HepG2 (cell line): ENCODE measurements around the gene SAPCD2. TPM values are rescaled to one million over a fixed set of nuclear protein-coding genes. Genes with fewer than 3 reads are reported as not detected.

Experiments
- ATAD3A ChIP-seq: sonication (generic); formaldehyde crosslinking; IDR thresholded peaks from 2 replicates; pipeline ENCODE4 v1.4.0; 2020; ENCODE audit warnings: missing genetic modification reagents
- BCL6 ChIP-seq: IDR thresholded peaks from 2 replicates; pipeline ENCODE4 v1.6.1; 2016; ENCODE audit warnings: missing genetic modification reagents, missing compliant biosample characterization
- CHCHD3 ChIP-seq: sonication (generic); formaldehyde crosslinking; IDR thresholded peaks from 2 replicates; pipeline ENCODE4 v1.8.0; 2022; ENCODE audit warnings: mild to moderate bottlenecking, missing genetic modification reagents, moderate library complexity
- HNRNPUL1 ChIP-seq: fragments of 200-400 bp; formaldehyde crosslinking; IDR thresholded peaks from 2 replicates; pipeline ENCODE4 v1.6.1; 2017; ENCODE audit warnings: low read depth, mild to moderate bottlenecking, low read length, moderate library complexity
- IKZF1 ChIP-seq: fragments of 450-650 bp; IDR thresholded peaks from 2 replicates; pipeline ENCODE4 v1.7.1; 2016
- JARID2 ChIP-seq: sonication (generic); formaldehyde crosslinking; IDR thresholded peaks from 2 replicates; pipeline ENCODE4 v1.8.1; 2023; ENCODE audit warnings: missing genetic modification reagents, inconsistent platforms; ENCODE audit not compliant: insufficient replicate concordance
- MIER3 ChIP-seq: IDR thresholded peaks from 2 replicates; pipeline ENCODE4 v1.6.1; 2016; ENCODE audit warnings: missing compliant biosample characterization, borderline replicate concordance
- RAD21 ChIP-seq: fragments of 450-650 bp; formaldehyde crosslinking; IDR thresholded peaks from 2 replicates; pipeline ENCODE4 v1.5.0; 2020; ENCODE audit warnings: mild to moderate bottlenecking
- RXRA ChIP-seq: sonication (generic); formaldehyde crosslinking; IDR thresholded peaks from 2 replicates; pipeline ENCODE4 v1.5.1; 2020; ENCODE audit warnings: missing genetic modification reagents
- TRIM24 ChIP-seq: sonication (generic); formaldehyde crosslinking; IDR thresholded peaks from 2 replicates; pipeline ENCODE4 v1.8.0; 2022; ENCODE audit warnings: mild to moderate bottlenecking, missing genetic modification reagents
- ZBTB42 ChIP-seq: sonication (generic); formaldehyde crosslinking; IDR thresholded peaks from 2 replicates; pipeline ENCODE4 v1.5.0; 2020; ENCODE audit warnings: mild to moderate bottlenecking, missing genetic modification reagents
- ZNF30 ChIP-seq: sonication (generic); formaldehyde crosslinking; IDR thresholded peaks from 2 replicates; pipeline ENCODE4 v1.5.0; 2020; ENCODE audit warnings: mild to moderate bottlenecking, missing genetic modification reagents
- ZNF496 ChIP-seq: sonication (generic); formaldehyde crosslinking; IDR thresholded peaks from 2 replicates; pipeline ENCODE4 v1.8.1; 2023; ENCODE audit warnings: mild to moderate bottlenecking, moderate library complexity, missing genetic modification reagents; ENCODE audit not compliant: insufficient replicate concordance
- ZNF550 ChIP-seq: sonication (generic); formaldehyde crosslinking; IDR thresholded peaks from 2 replicates; pipeline ENCODE4 v1.4.0; 2020; ENCODE audit warnings: mild to moderate bottlenecking, missing genetic modification reagents, borderline replicate concordance
- ZNF605 ChIP-seq: sonication (generic); formaldehyde crosslinking; IDR thresholded peaks from 2 replicates; pipeline ENCODE4 v1.8.0; 2022; ENCODE audit warnings: mild to moderate bottlenecking, missing genetic modification reagents
- ZNF75D ChIP-seq: sonication (generic); formaldehyde crosslinking; IDR thresholded peaks from 2 replicates; pipeline ENCODE4 v1.8.1; 2023; ENCODE audit warnings: missing genetic modification reagents, mild to moderate bottlenecking, borderline replicate concordance
- ZSCAN9 ChIP-seq: IDR thresholded peaks from 2 replicates; pipeline ENCODE4 v1.6.1; 2016; ENCODE audit warnings: borderline replicate concordance
- polyA plus RNA-seq, 8 experiments: library from polyadenylated mRNA; depleted of rRNA in 3 of 8; stranded (reverse) in 7 of 8; unstranded in 1 of 8; fragments of >200 nt; fragmentation: Illumina TruSeq in 4 of 8; extraction: Trizol in 4 of 8; gene quantifications; 2 replicates each; pipeline versions ENCODE4 v1.2.1 to v1.2.3, GENCODE V29; 2011 to 2016; ENCODE audit warnings: low read depth in 4 of 8, missing spikeins in 1 of 8, mixed read lengths in 1 of 8; ENCODE audit not compliant: insufficient read depth in 1 of 8
- total RNA-seq, 5 experiments: library from RNA; depleted of rRNA; stranded (reverse); fragments of >200 nt; fragmentation: Illumina TruSeq; extraction: Trizol; gene quantifications; 2 replicates each; pipeline ENCODE4 v1.2.3, GENCODE V29; 2016; ENCODE audit warnings: low read depth in 1 of 5
- TF ChIP-seq, protein P1 (sequence below): sonication (generic); formaldehyde crosslinking; IDR thresholded peaks from 2 replicates; pipeline ENCODE4 v1.5.0; 2020; ENCODE audit warnings: missing genetic modification reagents
- TF ChIP-seq, protein P2 (sequence below): fragments of 450-650 bp; IDR thresholded peaks from 2 replicates; pipeline ENCODE4 v1.6.1; 2016
- TF ChIP-seq, protein P3 (sequence below): sonication (generic); formaldehyde crosslinking; IDR thresholded peaks from 2 replicates; pipeline ENCODE4 v1.4.0; 2020; ENCODE audit warnings: missing genetic modification reagents, borderline replicate concordance
- TF ChIP-seq, protein P4 (sequence below): sonication (generic); formaldehyde crosslinking; IDR thresholded peaks from 2 replicates; pipeline ENCODE4 v1.5.1; 2020; ENCODE audit warnings: mild to moderate bottlenecking, missing genetic modification reagents
- TF ChIP-seq, protein P5 (sequence below): sonication (generic); formaldehyde crosslinking; IDR thresholded peaks from 2 replicates; pipeline ENCODE4 v1.4.0; 2020; ENCODE audit warnings: missing genetic modification reagents

The SAPCD2 gene
- total and polyA plus RNA-seq, 2 of the 13 experiments (the other 11 are each of a cell fraction or from before 2014, with no cell fraction given), result 21.9 to 42.8 TPM

DNA sequence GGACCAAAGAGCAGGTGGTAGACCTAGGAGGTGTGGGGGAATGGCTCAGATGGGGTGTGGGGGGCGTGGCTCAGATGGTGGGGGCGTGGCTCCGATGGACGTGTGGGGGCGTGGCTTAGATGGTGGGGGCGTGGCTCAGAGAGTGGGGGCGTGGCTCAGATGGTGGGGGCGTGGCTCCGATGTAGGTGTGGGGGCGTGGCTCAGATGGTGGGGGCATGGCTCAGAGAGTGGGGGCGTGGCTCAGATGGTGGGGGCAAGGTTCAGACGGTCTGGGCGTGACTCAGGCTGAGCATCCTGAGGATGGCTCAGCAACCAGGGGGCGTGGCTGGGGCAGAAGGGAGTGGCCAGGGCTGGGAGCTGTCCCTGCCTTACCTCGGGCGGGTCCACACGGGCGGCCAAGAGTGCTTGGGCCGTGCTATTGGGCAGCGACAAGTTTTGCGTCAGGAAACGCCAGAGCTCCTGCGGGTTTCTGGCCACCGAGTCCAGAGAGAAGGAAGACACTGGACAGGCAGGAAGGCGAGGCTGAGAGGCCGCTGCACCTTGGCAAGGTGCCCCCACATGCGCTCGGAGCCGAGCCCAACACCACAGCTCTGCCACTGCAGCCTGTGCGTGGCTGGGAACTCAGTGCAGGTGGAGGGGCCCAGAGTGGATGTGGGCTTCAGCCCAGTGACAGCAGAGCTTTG, 48.2 kb downstream of the SAPCD2 start (continued):
- TF ChIP-seq TRIM24 (CRISPR knock-in tag), result no peak
- no peak for TF ChIP-seq BCL6 (CRISPR knock-in tag)
- TF ChIP-seq, protein P1, sequence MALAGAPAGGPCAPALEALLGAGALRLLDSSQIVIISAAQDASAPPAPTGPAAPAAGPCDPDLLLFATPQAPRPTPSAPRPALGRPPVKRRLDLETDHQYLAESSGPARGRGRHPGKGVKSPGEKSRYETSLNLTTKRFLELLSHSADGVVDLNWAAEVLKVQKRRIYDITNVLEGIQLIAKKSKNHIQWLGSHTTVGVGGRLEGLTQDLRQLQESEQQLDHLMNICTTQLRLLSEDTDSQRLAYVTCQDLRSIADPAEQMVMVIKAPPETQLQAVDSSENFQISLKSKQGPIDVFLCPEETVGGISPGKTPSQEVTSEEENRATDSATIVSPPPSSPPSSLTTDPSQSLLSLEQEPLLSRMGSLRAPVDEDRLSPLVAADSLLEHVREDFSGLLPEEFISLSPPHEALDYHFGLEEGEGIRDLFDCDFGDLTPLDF (CRISPR knock-in tag), result no peak
- TF ChIP-seq, protein P2, sequence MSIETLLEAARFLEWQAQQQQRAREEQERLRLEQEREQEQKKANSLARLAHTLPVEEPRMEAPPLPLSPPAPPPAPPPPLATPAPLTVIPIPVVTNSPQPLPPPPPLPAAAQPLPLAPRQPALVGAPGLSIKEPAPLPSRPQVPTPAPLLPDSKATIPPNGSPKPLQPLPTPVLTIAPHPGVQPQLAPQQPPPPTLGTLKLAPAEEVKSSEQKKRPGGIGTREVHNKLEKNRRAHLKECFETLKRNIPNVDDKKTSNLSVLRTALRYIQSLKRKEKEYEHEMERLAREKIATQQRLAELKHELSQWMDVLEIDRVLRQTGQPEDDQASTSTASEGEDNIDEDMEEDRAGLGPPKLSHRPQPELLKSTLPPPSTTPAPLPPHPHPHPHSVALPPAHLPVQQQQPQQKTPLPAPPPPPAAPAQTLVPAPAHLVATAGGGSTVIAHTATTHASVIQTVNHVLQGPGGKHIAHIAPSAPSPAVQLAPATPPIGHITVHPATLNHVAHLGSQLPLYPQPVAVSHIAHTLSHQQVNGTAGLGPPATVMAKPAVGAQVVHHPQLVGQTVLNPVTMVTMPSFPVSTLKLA, result peak; percentile 27; the same call in 1 of the 2 replicates
- peak; percentile 52; the same call in 1 of the 2 replicates for TF ChIP-seq RXRA (CRISPR knock-in tag)
- 0 out of 2 replicates have a peak, but pooled peaks have one; percentile 10 for TF ChIP-seq RAD21 (CRISPR knock-in tag)
- TF ChIP-seq, protein P3, sequence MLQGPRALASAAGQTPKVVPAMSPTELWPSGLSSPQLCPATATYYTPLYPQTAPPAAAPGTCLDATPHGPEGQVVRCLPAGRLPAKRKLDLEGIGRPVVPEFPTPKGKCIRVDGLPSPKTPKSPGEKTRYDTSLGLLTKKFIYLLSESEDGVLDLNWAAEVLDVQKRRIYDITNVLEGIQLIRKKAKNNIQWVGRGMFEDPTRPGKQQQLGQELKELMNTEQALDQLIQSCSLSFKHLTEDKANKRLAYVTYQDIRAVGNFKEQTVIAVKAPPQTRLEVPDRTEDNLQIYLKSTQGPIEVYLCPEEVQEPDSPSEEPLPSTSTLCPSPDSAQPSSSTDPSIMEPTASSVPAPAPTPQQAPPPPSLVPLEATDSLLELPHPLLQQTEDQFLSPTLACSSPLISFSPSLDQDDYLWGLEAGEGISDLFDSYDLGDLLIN (CRISPR knock-in tag), result no peak
- TF ChIP-seq ZSCAN9 (CRISPR knock-in tag), result no peak
- TF ChIP-seq ZNF496 (CRISPR knock-in tag), result no peak
- TF ChIP-seq, protein P4, sequence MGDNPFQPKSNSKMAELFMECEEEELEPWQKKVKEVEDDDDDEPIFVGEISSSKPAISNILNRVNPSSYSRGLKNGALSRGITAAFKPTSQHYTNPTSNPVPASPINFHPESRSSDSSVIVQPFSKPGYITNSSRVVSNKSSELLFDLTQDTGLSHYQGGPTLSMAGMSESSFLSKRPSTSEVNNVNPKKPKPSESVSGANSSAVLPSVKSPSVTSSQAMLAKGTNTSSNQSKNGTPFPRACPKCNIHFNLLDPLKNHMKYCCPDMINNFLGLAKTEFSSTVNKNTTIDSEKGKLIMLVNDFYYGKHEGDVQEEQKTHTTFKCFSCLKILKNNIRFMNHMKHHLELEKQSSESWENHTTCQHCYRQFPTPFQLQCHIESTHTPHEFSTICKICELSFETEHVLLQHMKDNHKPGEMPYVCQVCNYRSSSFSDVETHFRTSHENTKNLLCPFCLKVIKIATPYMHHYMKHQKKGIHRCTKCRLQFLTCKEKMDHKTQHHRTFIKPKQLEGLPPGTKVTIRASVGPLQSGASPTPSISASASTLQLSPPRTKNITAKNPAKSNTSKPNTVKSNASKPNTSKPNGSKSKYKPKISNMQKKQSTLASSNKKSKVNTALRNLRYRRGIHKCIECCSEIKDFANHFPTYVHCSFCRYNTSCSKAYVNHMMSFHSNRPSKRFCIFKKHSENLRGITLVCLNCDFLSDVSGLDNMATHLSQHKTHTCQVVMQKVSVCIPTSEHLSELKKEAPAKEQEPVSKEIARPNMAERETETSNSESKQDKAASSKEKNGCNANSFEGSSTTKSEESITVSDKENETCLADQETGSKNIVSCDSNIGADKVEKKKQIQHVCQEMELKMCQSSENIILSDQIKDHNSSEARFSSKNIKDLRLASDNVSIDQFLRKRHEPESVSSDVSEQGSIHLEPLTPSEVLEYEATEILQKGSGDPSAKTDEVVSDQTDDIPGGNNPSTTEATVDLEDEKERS (CRISPR knock-in tag), result no peak
- TF ChIP-seq ATAD3A (CRISPR knock-in tag), result no peak
- TF ChIP-seq HNRNPUL1, result no peak
- TF ChIP-seq, protein P5, sequence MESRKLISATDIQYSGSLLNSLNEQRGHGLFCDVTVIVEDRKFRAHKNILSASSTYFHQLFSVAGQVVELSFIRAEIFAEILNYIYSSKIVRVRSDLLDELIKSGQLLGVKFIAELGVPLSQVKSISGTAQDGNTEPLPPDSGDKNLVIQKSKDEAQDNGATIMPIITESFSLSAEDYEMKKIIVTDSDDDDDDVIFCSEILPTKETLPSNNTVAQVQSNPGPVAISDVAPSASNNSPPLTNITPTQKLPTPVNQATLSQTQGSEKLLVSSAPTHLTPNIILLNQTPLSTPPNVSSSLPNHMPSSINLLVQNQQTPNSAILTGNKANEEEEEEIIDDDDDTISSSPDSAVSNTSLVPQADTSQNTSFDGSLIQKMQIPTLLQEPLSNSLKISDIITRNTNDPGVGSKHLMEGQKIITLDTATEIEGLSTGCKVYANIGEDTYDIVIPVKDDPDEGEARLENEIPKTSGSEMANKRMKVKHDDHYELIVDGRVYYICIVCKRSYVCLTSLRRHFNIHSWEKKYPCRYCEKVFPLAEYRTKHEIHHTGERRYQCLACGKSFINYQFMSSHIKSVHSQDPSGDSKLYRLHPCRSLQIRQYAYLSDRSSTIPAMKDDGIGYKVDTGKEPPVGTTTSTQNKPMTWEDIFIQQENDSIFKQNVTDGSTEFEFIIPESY (CRISPR knock-in tag), result no peak
- TF ChIP-seq ZNF550 (CRISPR knock-in tag), result no peak
- TF ChIP-seq CHCHD3, result no peak
- no peak for TF ChIP-seq ZNF75D (CRISPR knock-in tag)
- TF ChIP-seq JARID2, result no peak
- TF ChIP-seq IKZF1, result no peak
- TF ChIP-seq ZBTB42 (CRISPR knock-in tag), result no peak
- no peak for TF ChIP-seq ZNF30 (CRISPR knock-in tag)
- no peak for TF ChIP-seq ZNF605 (CRISPR knock-in tag)
- no peak for TF ChIP-seq MIER3 (CRISPR knock-in tag)
